LNCaP clone FGC (cell line): ENCODE data around the gene CCDC187.

Experiments
- DNase-seq: peaks from one replicate; pipeline ENCODE4 v3.0.0-alpha.2; 2011; ENCODE audit warnings: low read depth
- H3K4me3 ChIP-seq: 2 replicates; pipeline ENCODE4 v1.5.1; 2011; ENCODE audit warnings: mild to moderate bottlenecking, low read depth, low read length, control low read depth
- TF ChIP-seq, protein P1 (sequence below): IDR thresholded peaks from 2 replicates; pipeline ENCODE4 v1.5.1; 2012; ENCODE audit warnings: mild to moderate bottlenecking; ENCODE audit not compliant: control insufficient read depth, insufficient read depth; ENCODE audit errors: extremely low read depth

The CCDC187 gene

GRCh38 chr9:136289651-136290507, 14.0 kb downstream of the CCDC187 start:
- no peak for DNase-seq
- H3K4me3 ChIP-seq, result no peak overlapping the region
- TF ChIP-seq, protein P1, sequence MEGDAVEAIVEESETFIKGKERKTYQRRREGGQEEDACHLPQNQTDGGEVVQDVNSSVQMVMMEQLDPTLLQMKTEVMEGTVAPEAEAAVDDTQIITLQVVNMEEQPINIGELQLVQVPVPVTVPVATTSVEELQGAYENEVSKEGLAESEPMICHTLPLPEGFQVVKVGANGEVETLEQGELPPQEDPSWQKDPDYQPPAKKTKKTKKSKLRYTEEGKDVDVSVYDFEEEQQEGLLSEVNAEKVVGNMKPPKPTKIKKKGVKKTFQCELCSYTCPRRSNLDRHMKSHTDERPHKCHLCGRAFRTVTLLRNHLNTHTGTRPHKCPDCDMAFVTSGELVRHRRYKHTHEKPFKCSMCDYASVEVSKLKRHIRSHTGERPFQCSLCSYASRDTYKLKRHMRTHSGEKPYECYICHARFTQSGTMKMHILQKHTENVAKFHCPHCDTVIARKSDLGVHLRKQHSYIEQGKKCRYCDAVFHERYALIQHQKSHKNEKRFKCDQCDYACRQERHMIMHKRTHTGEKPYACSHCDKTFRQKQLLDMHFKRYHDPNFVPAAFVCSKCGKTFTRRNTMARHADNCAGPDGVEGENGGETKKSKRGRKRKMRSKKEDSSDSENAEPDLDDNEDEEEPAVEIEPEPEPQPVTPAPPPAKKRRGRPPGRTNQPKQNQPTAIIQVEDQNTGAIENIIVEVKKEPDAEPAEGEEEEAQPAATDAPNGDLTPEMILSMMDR, result no peak

GRCh38 chr9:136287960-136288753, 15.7 kb downstream of the CCDC187 start:
- H3K4me3 ChIP-seq, result no peak overlapping the region
- TF ChIP-seq, protein P1, result no peak
- DNase-seq, result no peak

DNA sequence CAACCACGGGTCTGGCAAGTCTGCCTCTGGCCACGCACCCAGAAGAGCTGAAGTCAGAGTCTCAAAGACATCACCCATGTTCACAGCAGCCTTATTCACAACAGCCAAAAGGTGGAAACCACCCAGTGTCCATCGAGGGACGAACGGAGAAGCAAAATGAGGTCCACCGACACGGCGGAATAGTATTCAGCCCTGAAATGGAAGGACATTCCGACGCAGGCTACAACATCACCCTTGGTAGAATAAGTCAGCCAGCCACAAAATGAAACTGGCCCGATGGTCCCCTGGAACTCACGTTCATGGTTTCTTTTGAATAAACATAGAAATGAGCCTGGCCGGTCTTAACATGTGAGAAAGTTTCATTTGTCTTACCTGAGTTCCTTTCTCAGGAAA, 16.9 kb downstream of the CCDC187 start:
- TF ChIP-seq, protein P1, result no peak
- DNase-seq, result no peak
- H3K4me3 ChIP-seq, result no peak overlapping the region

DNA sequence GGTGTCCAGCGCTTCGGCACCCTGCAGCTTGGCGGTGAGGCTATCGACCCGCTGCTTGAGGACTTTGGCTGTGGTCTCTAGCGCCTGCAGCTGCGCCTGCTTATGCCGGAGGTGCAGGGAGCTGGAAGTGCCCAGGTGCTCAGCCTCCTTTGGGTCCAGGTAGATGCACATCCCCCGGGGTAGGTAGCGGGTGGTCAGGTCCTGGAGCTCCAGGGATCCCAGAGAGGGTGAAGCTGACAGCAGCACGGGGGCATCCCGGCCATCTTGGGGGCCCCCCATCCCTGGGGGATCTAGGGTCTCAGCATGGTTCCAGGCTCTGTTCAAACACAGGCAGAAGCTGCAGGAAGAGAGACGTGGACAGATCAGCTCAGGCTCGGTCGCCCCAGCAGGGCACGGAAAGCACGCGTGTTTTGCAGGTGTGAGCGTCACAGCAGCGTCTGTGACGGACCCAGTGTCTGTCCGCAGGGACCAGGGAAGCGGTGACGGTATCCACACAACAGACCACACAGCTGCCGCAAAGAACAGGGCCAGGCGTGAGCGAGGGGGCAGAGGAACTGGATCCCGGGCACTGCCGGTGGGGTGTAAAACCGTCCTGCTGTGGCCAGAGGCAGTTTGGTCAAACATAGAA, 17.4 kb downstream of the CCDC187 start:
- TF ChIP-seq, protein P1, result no peak
- H3K4me3 ChIP-seq, result no peak overlapping the region
- DNase-seq, result no peak

DNA sequence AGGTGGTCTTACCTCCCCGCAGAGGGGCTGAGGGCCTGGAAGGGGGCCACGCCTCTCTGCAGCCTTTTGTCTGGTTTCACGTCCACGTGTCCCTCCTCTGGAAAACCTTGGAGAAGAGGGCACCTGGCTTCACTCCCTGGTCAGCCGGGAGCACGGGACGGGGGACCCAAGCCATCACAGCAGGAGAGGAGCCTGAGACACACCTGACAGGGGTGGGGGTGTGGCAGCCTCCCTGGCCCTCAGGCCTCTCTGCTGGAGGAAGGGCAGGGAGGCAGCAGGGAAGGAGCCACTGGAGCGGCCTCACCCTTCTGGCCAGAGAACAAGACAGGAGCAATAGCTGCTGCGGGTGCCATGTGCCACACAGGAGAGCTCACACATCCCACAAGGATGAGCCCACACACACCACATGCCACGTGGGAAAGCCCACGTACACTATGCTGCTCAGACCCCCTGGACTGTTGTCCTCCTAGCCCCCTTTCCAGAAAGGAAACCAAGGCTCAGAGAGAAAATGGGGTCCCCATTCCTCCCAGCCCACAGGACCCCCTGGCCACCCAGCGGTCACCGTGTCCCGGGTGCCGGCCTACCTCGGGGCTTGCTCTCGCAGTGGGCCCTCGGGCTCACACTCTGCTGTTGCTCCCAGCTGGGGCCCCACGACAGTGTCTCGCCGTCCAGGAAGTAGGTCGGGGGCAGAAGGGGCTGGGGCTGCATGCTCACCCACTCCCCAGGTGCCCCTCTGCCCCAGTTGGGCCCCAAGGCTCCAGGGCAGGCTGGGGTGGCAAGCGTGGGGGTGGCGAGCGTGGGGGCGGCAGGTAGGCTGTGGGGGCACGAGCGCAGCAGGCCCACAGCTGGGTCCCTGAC, 18.2 kb downstream of the CCDC187 start:
- TF ChIP-seq, protein P1, result no peak
- no peak for DNase-seq
- H3K4me3 ChIP-seq, result no peak overlapping the region

DNA sequence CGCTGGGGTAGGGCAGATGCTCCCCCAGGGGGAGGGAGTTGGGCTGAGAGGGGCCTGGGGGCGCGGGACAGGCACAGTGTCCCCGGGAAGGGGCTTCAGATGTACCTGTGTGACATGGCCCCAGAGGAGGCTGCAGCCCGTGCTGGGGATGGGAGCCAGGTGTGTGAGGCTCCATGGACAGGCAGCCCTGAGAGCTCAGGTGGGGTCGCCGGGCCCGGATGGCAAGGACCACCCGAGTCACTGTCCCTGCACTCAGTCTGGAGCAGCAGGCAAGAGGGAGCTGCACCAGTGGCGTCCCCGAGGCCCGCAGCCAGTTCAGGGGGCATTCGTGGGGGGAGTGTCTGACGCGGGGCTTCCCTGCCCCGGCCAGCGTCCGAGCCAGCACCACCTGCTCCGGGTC, 18.9 kb downstream of the CCDC187 start:
- no peak overlapping the region for H3K4me3 ChIP-seq
- TF ChIP-seq, protein P1, result no peak
- no peak for DNase-seq
